ENCODE data around the gene PADI4. TPM values are rescaled to one million over a fixed set of nuclear protein-coding genes. Genes with fewer than 3 reads are reported as not detected.

Gene PADI4
- total and polyA plus RNA-seq, 2 donors (not counting 1 experiment from before 2014, with no cell fraction given) = not detected

- no peak overlapping the region for H2AFZ ChIP-seq (ENCODE audit: low read length)
- H3K4me3 ChIP-seq (replicated peaks in 1 of 4; ENCODE audit: control extremely low read depth in 1 of 4, insufficient read depth in 1 of 4, low read depth in 3 of 4, low read length in 4 of 4) = no peak overlapping the region
- no peaks in the 10 kb centered on the region for H3K36me3 ChIP-seq (ENCODE audit: control insufficient read depth, insufficient read depth, low read length)
- no peaks in the 10 kb centered on the region for H4K20me1 ChIP-seq (ENCODE audit: control insufficient read depth, extremely low read depth, insufficient read depth, low read length)
- H3K79me2 ChIP-seq (ENCODE audit: control insufficient read depth, insufficient read depth, low read length) = no peaks in the 10 kb centered on the region
- H3K27ac ChIP-seq (ENCODE audit: insufficient read depth, low read length) = no peak overlapping the region
- H3K4me2 ChIP-seq (ENCODE audit: extremely low read depth, insufficient read depth, low read length) = no peak overlapping the region
- H3K4me1 ChIP-seq (ENCODE audit: control insufficient read depth, extremely low read depth, insufficient read depth, low read length) = no peaks in the 10 kb centered on the region
- H3K9ac ChIP-seq (ENCODE audit: insufficient read depth, low read length) = no peak overlapping the region
- TF ChIP-seq EZH2 (IDR thresholded peaks at IDR 0.05; ENCODE audit: low read length, missing control alignments) (no peak), CTCF (conservative IDR thresholded peaks at IDR 0.05 in 1 of 2, IDR thresholded peaks at IDR 0.05 in 1 of 2; ENCODE audit: low read depth in 1 of 2, low read length in 2 of 2) (no peak)
- DNase-seq (ENCODE audit: low read depth in 2 of 2) = no peak
- H3K9me3 ChIP-seq (ENCODE audit: control insufficient read depth, insufficient read depth, low read depth, low read length) = no peaks in the 10 kb centered on the region
- no peaks in the 10 kb centered on the region for H3K27me3 ChIP-seq (ENCODE audit: control insufficient read depth, insufficient read depth, low read length)
Measured at GRCh38 chr1:17352419-17352909, 44.5 kb downstream of the PADI4 start.

GRCh38 chr1:17355898-17356297 lies 47.9 kb downstream of the PADI4 start:
- Histone ChIP-seq H3K27me3 (ENCODE audit: control insufficient read depth, insufficient read depth, low read length) (no peaks in the 10 kb centered on the region), H3K9me3 (ENCODE audit: control insufficient read depth, insufficient read depth, low read depth, low read length) (no peaks in the 10 kb centered on the region), H3K4me3 (replicated peaks in 1 of 4; ENCODE audit: control extremely low read depth in 1 of 4, insufficient read depth in 1 of 4, low read depth in 3 of 4, low read length in 4 of 4) (no peak overlapping the region), H3K9ac (ENCODE audit: insufficient read depth, low read length) (no peak overlapping the region), H3K36me3 (ENCODE audit: control insufficient read depth, insufficient read depth, low read length) (no peaks in the 10 kb centered on the region), H3K4me2 (ENCODE audit: extremely low read depth, insufficient read depth, low read length) (no peak overlapping the region), H2AFZ (ENCODE audit: low read length) (no peak overlapping the region), H3K4me1 (ENCODE audit: control insufficient read depth, extremely low read depth, insufficient read depth, low read length) (no peaks in the 10 kb centered on the region), H4K20me1 (ENCODE audit: control insufficient read depth, extremely low read depth, insufficient read depth, low read length) (no peaks in the 10 kb centered on the region), H3K27ac (ENCODE audit: insufficient read depth, low read length) (no peak overlapping the region), H3K79me2 (ENCODE audit: control insufficient read depth, insufficient read depth, low read length) (no peaks in the 10 kb centered on the region)
- TF ChIP-seq CTCF (conservative IDR thresholded peaks at IDR 0.05 in 1 of 2, IDR thresholded peaks at IDR 0.05 in 1 of 2; ENCODE audit: low read depth in 1 of 2, low read length in 2 of 2) = no peak
- TF ChIP-seq EZH2 (IDR thresholded peaks at IDR 0.05; ENCODE audit: low read length, missing control alignments) = no peak
- no peak for DNase-seq (ENCODE audit: low read depth in 2 of 2)

- Histone ChIP-seq H3K9ac (ENCODE audit: insufficient read depth, low read length) (no peak overlapping the region), H2AFZ (ENCODE audit: low read length) (no peak overlapping the region), H3K27me3 (ENCODE audit: control insufficient read depth, insufficient read depth, low read length) (no peaks in the 10 kb centered on the region)
Measured at GRCh38 chr1:17356387-17357026, 48.5 kb downstream of the PADI4 start.

More at GRCh38 chr1:17356387-17357026, 48.5 kb downstream of the PADI4 start:
- no peaks in the 10 kb centered on the region for H4K20me1 ChIP-seq (ENCODE audit: control insufficient read depth, extremely low read depth, insufficient read depth, low read length)
- no peaks in the 10 kb centered on the region for H3K36me3 ChIP-seq (ENCODE audit: control insufficient read depth, insufficient read depth, low read length)
- no peak for DNase-seq (ENCODE audit: low read depth in 2 of 2)
- no peak overlapping the region for H3K4me3 ChIP-seq (replicated peaks in 1 of 4; ENCODE audit: control extremely low read depth in 1 of 4, insufficient read depth in 1 of 4, low read depth in 3 of 4, low read length in 4 of 4)
- no peak overlapping the region for H3K4me2 ChIP-seq (ENCODE audit: extremely low read depth, insufficient read depth, low read length)
- no peak overlapping the region for H3K27ac ChIP-seq (ENCODE audit: insufficient read depth, low read length)
- H3K9me3 ChIP-seq (ENCODE audit: control insufficient read depth, insufficient read depth, low read depth, low read length) = no peaks in the 10 kb centered on the region
- H3K4me1 ChIP-seq (ENCODE audit: control insufficient read depth, extremely low read depth, insufficient read depth, low read length) = no peaks in the 10 kb centered on the region
- H3K79me2 ChIP-seq (ENCODE audit: control insufficient read depth, insufficient read depth, low read length) = no peaks in the 10 kb centered on the region
- TF ChIP-seq CTCF (conservative IDR thresholded peaks at IDR 0.05 in 1 of 2, IDR thresholded peaks at IDR 0.05 in 1 of 2; ENCODE audit: low read depth in 1 of 2, low read length in 2 of 2) (no peak), EZH2 (IDR thresholded peaks at IDR 0.05; ENCODE audit: low read length, missing control alignments) (no peak)

Data from fibroblast of lung (primary cell).